Neuron (in vitro differentiated cells): ENCODE results near the gene LDLRAD4.

Experiments used
- H2AFZ ChIP-seq: one replicate; pipeline ENCODE4 v1.6.1; 2013; ENCODE audit warnings: low read depth, mild to moderate bottlenecking, inconsistent platforms, low read length, moderate library complexity
- H3K27me3 ChIP-seq: one replicate; pipeline ENCODE4 v1.6.1; 2013; ENCODE audit warnings: low read length; ENCODE audit not compliant: insufficient read depth
- H3K36me3 ChIP-seq: one replicate; pipeline ENCODE4 v1.6.1; 2013; ENCODE audit warnings: low read length; ENCODE audit not compliant: insufficient read depth
- H3K4me1 ChIP-seq: one replicate; pipeline ENCODE4 v1.6.1; 2013; ENCODE audit warnings: low read length; ENCODE audit not compliant: insufficient read depth
- H3K4me3 ChIP-seq: 2 replicates; pipeline ENCODE4 v1.5.1; 2013; ENCODE audit warnings: mild to moderate bottlenecking, low read length, moderate library complexity
- H3K9me3 ChIP-seq: one replicate; pipeline ENCODE4 v1.6.1; 2013; ENCODE audit warnings: low read length

The LDLRAD4 gene

DNA sequence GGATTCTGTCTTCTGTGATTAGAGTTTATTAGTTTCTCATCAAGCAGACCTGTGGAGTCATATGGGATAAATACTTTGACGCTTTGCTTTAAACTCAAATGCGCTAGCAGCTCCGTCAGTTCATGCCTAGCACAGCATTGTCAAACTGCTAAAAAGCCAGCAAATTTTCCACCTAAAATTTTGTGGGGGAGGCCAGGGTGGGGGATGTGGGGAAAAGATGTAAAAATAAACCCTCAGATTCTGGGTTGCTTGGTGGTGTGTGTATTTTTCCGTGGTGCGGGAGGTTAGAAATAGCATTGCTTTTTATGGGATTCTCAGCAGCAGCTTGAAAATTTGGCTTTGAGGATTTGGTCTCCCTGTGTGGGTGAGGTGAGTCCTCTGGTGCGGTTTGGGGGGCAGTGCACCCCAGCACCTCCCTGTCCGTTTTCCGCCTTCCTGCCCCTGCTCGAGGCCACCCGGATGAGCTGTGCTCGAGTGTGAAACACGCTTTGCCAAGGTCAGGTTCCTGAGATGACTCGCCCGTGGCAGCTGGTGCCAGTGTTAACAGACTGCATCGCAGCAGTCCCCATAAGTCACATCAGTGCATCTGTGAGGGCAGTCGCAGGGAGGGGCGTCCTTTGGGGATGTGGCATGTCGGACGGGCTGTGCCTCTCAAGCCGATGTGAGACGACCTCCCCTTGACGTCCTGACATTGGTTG, 65.9 kb downstream of the LDLRAD4 start:
- no peaks in the 10 kb centered on the region for H3K9me3 ChIP-seq
- no peaks in the 10 kb centered on the region for H3K27me3 ChIP-seq
- peaks cover 8% of the 10 kb centered on the region for H3K4me1 ChIP-seq

DNA sequence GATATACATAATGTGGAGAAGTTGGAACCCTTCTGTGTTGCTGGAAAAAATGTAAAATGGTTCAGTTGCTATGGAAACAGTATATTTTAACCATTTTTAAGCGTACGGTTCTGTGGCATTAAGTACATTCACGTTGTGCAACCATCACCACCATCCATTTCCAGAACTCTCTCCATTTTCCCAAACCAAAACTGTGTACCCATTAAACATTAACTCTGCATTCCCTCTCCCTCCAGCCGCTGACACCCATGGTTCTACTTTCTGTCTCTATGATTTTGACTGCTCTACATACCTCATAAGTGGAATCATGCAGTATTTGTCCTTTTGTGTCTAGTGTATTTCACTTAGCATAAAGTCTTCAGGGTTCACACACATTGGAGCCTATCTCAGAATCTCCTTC, 67.3 kb downstream of the LDLRAD4 start:
- Histone ChIP-seq H3K4me1 (no peaks in the 10 kb centered on the region), H3K27me3 (no peaks in the 10 kb centered on the region), H2AFZ (no peak overlapping the region), H3K4me3 (no peak overlapping the region), H3K36me3 (no peaks in the 10 kb centered on the region), H3K9me3 (no peaks in the 10 kb centered on the region)

More for the DNA sequence above, 65.9 kb downstream of the LDLRAD4 start:
- Histone ChIP-seq H3K36me3 (no peaks in the 10 kb centered on the region), H3K4me3 (no peak overlapping the region), H2AFZ (no peak overlapping the region)

DNA sequence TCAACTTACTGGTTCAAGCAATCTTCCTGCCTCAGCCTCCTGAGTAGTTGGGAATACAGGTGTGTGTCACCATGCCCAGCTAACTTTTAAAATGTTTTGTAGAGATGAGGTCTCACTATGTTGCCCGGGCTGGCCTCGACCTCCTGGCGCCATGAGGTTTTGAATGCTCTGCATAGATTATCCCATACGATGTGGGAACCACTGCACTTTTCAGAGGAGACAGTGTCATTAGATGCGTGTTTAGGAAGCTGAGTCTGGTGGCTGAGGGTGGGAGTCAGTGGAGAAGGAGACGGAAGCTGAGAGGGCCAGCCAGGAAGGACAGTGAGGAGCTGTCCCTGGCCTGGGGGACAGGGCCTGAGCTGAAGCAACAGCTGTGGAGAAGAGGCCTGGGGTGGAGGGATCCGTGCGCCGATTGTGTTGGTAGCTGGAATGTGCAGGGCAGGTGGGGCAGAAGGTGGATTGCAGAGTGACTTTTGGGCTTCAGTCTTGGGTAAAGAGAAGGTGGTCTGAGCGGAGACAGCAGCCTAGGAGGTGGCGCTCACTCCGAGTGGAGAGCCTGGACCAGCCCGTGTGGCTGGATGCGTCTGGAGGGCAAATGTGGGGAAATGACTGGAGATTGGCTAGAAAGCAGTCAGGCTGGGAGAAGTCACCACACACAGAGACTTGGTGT, 68.0 kb downstream of the LDLRAD4 start:
- Histone ChIP-seq H2AFZ (no peak overlapping the region), H3K27me3 (no peaks in the 10 kb centered on the region)

DNA sequence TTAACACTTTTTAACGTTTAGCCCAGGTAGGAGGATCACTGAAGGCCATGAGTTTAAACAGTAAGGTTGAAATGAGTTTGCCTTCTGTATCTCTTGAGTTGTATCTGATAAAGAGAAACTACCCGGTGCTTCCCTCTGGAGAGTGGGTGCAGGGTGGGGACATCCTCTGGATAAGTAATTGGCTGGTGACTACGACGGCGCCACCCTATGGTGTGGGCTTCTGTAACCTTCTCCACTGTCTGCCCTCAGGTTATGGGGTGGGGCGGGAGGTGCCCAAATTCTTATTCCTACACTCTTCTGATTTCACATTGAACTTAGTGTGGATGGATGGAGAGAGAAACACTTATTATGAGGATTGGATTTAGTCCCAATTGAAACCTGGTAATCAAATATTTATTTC, 68.8 kb downstream of the LDLRAD4 start:
- Histone ChIP-seq H3K27me3 (no peaks in the 10 kb centered on the region), H3K9me3 (no peaks in the 10 kb centered on the region), H2AFZ (no peak overlapping the region), H3K4me3 (no peak overlapping the region), H3K4me1 (no peaks in the 10 kb centered on the region), H3K36me3 (no peaks in the 10 kb centered on the region)

More for the DNA sequence above, 68.0 kb downstream of the LDLRAD4 start:
- no peak overlapping the region for H3K4me3 ChIP-seq
- no peaks in the 10 kb centered on the region for H3K4me1 ChIP-seq
- no peaks in the 10 kb centered on the region for H3K36me3 ChIP-seq
- H3K9me3 ChIP-seq, result no peaks in the 10 kb centered on the region

DNA sequence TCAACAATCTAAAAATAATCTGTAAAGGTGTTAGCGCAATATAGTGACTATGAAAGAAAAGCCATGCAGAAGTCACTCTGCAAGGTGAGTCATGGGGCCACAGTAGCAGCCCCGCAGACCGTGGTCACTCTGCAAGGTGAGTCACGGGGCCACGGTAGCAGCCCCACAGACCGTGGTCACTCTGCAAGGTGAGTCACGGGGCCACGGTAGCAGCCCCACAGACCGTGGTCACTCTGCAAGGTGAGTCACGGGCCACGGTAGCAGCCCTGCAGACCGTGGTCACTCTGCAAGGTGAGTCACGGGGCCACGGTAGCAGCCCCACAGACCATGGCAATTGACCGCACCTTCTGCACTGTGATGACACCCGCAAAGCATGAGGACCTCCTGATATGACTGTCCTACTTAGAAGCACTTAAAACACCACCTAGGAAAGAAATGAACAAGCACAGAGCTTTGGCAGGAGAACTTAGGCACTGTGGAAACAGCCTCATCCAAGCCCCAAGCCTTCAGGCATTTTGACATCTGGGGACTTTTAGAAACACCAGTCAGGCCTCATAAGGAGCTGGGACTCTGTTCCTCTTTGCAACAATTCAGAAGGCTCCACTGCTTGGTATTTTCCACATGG, 70.1 kb downstream of the LDLRAD4 start:
- H3K9me3 ChIP-seq, result no peaks in the 10 kb centered on the region
- H3K4me1 ChIP-seq, result no peaks in the 10 kb centered on the region
- H3K27me3 ChIP-seq, result no peaks in the 10 kb centered on the region
- no peaks in the 10 kb centered on the region for H3K36me3 ChIP-seq
- no peak overlapping the region for H2AFZ ChIP-seq
- H3K4me3 ChIP-seq, result no peak overlapping the region

DNA sequence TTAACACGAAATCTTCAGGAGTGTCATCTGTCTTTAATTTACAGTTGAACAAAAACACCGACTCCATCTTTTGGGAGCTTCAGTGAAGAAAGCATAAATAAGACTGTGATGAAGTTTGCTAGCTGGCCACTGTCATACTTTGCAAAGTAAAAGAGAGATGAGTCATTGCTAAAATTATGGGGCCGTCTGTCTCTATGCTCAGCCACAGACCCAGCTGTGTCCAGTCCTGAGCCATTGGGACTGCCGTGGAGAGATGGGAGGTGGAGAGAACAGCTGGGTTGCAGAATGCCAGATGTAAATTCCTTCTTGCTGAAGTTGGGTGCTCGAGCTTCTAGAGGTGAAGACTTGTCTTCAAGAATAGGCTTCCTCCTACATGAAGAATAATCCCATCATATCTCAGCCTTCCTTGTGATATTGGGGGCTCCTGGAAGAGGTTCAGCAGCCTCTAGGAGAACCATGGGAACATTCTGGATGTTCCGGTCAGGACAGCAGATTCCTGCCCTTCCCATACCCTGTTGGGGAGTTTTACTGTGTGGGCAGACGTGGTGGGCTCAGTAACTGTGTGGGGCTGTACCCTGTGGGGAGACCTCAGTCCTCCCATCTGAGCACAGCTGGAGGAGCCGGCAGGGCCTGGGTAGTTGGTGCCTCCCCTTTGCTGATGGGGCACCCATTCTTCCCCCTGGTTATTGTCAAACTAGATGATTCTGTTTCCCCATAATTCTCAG, 71.1 kb downstream of the LDLRAD4 start:
- Histone ChIP-seq H3K4me1 (no peaks in the 10 kb centered on the region), H2AFZ (no peak overlapping the region), H3K4me3 (no peak overlapping the region), H3K36me3 (no peaks in the 10 kb centered on the region), H3K27me3 (no peaks in the 10 kb centered on the region), H3K9me3 (no peaks in the 10 kb centered on the region)

DNA sequence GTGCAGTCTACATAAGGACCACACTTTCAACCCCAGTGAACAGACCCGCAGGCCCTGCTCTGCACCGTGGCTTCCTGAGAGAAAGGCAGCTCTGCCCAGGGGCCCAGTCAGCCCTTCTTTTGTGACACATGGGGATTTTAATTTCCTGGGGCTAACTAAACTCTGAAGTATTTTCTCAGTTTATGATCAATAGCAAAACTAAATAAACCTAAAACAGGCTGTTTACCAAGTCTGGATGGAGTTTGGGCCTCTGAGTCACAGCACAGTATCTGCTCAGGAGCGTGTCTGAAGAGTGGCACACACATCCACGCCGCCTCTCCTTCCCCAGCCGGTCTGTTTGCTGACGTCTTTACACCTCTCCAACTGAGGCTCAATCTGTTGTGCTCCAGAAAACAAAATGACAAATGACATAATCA, 72.3 kb downstream of the LDLRAD4 start:
- Histone ChIP-seq H3K27me3 (no peaks in the 10 kb centered on the region), H3K4me1 (no peaks in the 10 kb centered on the region), H3K4me3 (no peak overlapping the region), H3K9me3 (no peaks in the 10 kb centered on the region), H3K36me3 (no peaks in the 10 kb centered on the region), H2AFZ (no peak overlapping the region)

DNA sequence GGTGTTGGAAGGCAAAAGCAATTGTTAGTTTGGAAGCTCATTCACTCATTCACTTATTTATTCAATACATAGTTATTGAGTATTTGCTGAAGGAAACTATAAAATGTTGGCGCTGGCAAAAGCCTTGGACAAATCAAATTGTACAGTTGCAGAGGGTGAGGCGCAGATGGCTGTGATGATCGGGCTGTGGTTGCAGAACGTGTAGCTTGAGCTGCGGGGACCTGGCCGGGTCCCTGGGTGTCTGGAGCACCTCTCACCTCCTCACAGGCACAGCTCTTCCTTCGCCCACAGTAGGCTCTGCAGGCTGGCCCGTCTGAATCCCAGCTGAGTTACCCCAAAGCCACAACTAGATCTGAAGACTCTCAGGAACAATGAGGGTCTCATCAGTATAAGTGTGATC, 72.7 kb downstream of the LDLRAD4 start:
- Histone ChIP-seq H2AFZ (no peak overlapping the region), H3K4me1 (no peaks in the 10 kb centered on the region), H3K9me3 (no peaks in the 10 kb centered on the region), H3K36me3 (no peaks in the 10 kb centered on the region), H3K4me3 (no peak overlapping the region), H3K27me3 (no peaks in the 10 kb centered on the region)

DNA sequence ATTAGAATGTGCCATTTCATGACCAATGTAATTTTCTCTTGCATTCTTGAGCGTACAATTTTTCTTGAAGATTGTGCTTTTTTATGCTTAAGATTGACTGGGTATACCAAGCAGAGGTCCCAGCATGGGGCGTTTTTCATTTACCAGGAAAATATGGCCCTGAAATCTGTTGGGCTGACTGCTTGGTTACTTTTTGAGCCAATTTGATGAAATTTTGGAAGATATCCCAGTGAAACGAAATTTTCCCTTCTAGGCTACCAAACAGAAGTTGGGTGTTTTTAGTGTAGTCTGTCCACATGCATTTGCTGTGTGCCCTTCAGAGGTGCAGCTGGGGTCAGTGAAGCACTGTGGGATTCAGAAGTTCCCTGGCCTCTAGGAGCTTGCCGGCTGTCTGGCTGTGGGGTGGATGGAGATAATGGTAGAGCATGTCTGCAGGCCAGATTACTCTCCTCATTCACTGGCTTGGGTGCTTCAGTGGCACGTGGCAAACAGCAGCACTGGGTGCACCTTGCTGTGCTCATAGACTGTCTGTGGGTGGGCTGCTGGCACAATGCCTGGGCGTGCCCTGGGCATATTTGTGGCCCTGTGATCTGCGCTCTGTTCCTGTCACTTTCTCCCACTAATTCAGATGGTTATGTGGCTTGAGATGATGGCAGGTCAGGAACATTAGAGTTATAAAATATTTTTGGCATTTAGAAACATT, 73.3 kb downstream of the LDLRAD4 start:
- Histone ChIP-seq H3K4me3 (no peak overlapping the region), H2AFZ (no peak overlapping the region), H3K4me1 (no peaks in the 10 kb centered on the region), H3K27me3 (no peaks in the 10 kb centered on the region), H3K9me3 (no peaks in the 10 kb centered on the region), H3K36me3 (no peaks in the 10 kb centered on the region)

DNA sequence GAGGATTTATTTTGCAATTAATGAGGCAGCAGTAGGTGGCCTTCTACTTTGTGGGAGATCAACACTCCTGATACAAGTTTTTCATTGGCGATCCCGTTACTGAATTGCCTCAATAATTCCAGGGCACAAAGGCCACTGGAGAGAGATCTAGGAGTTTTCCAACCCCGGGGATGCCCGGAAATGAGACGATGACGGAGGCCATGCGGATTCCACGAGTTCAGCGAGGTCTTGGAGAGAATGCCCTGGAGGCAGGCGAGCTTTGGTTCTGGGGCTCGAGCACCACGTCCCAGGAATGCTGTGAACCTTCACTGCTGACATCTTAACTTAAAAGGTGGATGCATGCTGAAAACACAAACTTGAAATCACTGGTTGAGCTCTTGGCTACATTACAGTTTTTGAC, 74.2 kb downstream of the LDLRAD4 start:
- Histone ChIP-seq H3K9me3 (no peaks in the 10 kb centered on the region), H2AFZ (no peak overlapping the region), H3K27me3 (no peaks in the 10 kb centered on the region), H3K4me3 (no peak overlapping the region), H3K36me3 (no peaks in the 10 kb centered on the region), H3K4me1 (no peaks in the 10 kb centered on the region)

DNA sequence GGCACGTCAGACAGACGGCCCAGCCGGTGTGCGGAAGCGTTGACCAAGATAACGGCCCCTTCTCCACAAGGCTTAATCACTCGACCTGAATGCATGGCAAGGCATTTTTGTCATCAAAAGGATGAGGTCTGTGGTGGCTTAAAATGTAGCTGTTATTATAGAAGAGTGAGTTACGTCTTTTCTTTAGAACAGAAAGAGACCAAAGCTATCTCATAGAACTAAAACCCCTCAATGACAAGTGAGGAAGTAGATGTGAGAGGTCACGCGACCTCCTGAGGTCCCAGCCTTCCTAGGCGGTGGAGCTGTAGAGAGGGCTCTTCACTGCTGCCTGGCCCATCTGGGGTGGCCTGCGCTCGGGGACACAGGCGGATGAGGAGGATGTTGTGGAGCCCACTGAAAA, 75.7 kb downstream of the LDLRAD4 start:
- no peaks in the 10 kb centered on the region for H3K9me3 ChIP-seq
- H3K27me3 ChIP-seq, result no peaks in the 10 kb centered on the region
- H3K4me1 ChIP-seq, result no peaks in the 10 kb centered on the region
- H3K4me3 ChIP-seq, result no peak overlapping the region
- H2AFZ ChIP-seq, result no peak overlapping the region
- no peaks in the 10 kb centered on the region for H3K36me3 ChIP-seq

DNA sequence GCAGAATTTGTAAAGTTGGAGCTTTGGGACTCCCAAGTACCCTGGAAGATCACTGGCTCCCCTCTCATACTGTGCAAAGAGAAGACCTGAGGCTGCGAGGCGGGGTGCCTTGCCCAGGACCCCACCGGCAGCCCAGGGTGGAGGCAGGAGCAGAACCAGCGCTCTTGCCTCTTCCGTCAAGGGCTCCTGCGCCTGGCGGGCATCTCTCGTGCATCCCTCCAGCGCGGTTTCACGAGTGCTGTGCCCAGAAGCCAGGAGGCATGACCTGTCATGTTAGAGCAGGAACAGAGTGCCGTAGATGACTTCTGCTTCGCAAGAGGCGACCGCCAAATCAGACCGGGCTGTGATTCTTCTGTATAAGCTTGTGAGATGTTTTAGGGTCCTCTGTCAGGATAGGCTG, 77.3 kb downstream of the LDLRAD4 start:
- no peaks in the 10 kb centered on the region for H3K27me3 ChIP-seq
- H3K4me3 ChIP-seq, result no peak overlapping the region
- no peak overlapping the region for H2AFZ ChIP-seq
- H3K9me3 ChIP-seq, result no peaks in the 10 kb centered on the region
- no peaks in the 10 kb centered on the region for H3K36me3 ChIP-seq
- H3K4me1 ChIP-seq, result no peaks in the 10 kb centered on the region
